ENCODE measurements around the gene VAMP8. TPM values are rescaled to one million over a fixed set of nuclear protein-coding genes. Genes with fewer than 3 reads are reported as not detected.

The VAMP8 gene
- polyA plus RNA-seq, 3 donors, result 260 to 761 (median 623) TPM

DNA sequence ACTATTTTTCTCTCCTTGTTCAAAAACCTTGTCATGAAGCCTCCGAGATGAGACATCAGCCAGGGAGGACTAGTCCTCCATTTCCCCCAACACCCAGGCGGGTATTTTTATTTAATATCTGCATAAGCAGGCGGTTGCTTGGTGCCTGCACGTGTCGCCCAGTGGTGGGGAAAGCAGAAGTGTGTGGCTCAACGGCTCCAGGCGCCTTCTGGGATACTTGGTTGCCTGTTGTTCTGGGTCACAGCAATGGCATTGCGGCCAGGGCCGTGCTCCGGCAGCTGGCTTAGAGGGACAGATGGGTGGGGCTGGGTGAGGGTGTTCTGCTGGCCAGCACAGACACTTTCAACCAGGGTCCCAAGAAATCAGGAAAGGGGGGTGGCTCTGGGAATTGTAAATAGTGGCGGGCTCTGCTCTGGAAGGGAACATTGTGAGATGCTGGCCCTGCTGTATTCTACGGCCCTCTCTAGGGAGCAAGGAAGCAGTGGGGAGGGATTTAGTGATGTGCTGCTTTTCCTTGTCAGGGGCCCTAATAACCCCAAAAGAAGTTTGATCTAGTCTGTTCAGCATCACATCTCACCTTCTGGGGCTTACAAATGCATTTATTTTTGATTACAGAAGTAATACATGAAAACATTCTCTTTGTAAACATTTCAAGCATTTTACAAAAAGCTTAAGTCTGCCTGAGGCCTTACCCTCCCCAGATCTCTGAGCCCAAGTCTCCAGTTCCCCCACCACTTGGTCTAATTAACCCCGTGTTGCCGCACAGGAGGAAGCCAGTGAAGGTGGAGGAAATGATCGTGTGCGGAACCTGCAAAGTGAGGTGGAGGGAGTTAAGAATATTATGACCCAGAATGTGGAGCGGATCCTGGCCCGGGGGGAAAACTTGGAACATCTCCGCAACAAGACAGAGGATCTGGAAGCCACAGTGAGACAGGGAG, 1.1 kb downstream of the VAMP8 start:
- Histone ChIP-seq H3K4me3 (replicated peaks in 1 of 3; ENCODE audit: low read depth in 2 of 3, low read length in 3 of 3) (peak overlapping the region; percentile 53 to 86 (median 78)), H3K79me2 (ENCODE audit: insufficient read depth, low read length) (peaks cover 62% of the 10 kb centered on the region), H3K27ac (ENCODE audit: low read depth in 1 of 2, low read length in 2 of 2) (peak overlapping the region; percentile 85 to 91), H3K36me3 (replicated peaks in 1 of 2; ENCODE audit: control insufficient read depth in 1 of 2, insufficient read depth in 2 of 2, low read length in 2 of 2) (peaks cover 15 to 24% of the 10 kb centered on the region in 2 donors), H4K20me1 (ENCODE audit: insufficient read depth, low read length) (peaks cover 25% of the 10 kb centered on the region), H3K27me3 (ENCODE audit: control insufficient read depth in 2 of 2, insufficient read depth in 2 of 2, low read length in 2 of 2) (no peaks in the 10 kb centered on the region), H2AFZ (ENCODE audit: insufficient read depth, low read depth, low read length, poor library complexity, severe bottlenecking) (peak overlapping the region; percentile 90), H3K4me1 (ENCODE audit: control insufficient read depth in 1 of 2, insufficient read depth in 2 of 2, low read length in 2 of 2) (peaks cover 44 to 59% of the 10 kb centered on the region in 2 donors), H3K9ac (ENCODE audit: insufficient read depth, low read length, poor library complexity, severe bottlenecking) (peak overlapping the region; percentile 76), H3K9me3 (replicated peaks in 1 of 2; ENCODE audit: control insufficient read depth in 1 of 2, insufficient read depth in 1 of 2, low read length in 2 of 2) (no peaks in the 10 kb centered on the region), H3K4me2 (replicated peaks; ENCODE audit: extremely low read depth, low read length, poor library complexity, severe bottlenecking) (peak overlapping the region; percentile 81)
- DNase-seq, result peak; percentile 66 to 75 (median 73)
- intact Hi-C loops (cut with micrococcal nuclease), result no loop called here
- H3K36me3 Mint-ChIP-seq, result peaks cover 21 to 34% of the 10 kb centered on the region in 2 donors
- H3K9me3 Mint-ChIP-seq, result no peaks in the 10 kb centered on the region
- H3K4me3 Mint-ChIP-seq, result peak overlapping the region; percentile 96 to 99
- peaks cover 0 to 3% (median 1%) of the 10 kb centered on the region in 3 donors for H3K27me3 Mint-ChIP-seq (ENCODE audit: low read depth in 3 of 3)
- TF ChIP-seq, protein P1, sequence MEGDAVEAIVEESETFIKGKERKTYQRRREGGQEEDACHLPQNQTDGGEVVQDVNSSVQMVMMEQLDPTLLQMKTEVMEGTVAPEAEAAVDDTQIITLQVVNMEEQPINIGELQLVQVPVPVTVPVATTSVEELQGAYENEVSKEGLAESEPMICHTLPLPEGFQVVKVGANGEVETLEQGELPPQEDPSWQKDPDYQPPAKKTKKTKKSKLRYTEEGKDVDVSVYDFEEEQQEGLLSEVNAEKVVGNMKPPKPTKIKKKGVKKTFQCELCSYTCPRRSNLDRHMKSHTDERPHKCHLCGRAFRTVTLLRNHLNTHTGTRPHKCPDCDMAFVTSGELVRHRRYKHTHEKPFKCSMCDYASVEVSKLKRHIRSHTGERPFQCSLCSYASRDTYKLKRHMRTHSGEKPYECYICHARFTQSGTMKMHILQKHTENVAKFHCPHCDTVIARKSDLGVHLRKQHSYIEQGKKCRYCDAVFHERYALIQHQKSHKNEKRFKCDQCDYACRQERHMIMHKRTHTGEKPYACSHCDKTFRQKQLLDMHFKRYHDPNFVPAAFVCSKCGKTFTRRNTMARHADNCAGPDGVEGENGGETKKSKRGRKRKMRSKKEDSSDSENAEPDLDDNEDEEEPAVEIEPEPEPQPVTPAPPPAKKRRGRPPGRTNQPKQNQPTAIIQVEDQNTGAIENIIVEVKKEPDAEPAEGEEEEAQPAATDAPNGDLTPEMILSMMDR (IDR thresholded peaks at IDR 0.05), result no peak
- H3K27ac Mint-ChIP-seq, result peak overlapping the region; percentile 92 to 98 (median 96)
- H3K4me1 Mint-ChIP-seq, result peaks cover 56% of the 10 kb centered on the region
- WGBS (ENCODE audit: insufficient coverage), result 1% methylated on average over 14 of the region's 19 CpGs

DNA sequence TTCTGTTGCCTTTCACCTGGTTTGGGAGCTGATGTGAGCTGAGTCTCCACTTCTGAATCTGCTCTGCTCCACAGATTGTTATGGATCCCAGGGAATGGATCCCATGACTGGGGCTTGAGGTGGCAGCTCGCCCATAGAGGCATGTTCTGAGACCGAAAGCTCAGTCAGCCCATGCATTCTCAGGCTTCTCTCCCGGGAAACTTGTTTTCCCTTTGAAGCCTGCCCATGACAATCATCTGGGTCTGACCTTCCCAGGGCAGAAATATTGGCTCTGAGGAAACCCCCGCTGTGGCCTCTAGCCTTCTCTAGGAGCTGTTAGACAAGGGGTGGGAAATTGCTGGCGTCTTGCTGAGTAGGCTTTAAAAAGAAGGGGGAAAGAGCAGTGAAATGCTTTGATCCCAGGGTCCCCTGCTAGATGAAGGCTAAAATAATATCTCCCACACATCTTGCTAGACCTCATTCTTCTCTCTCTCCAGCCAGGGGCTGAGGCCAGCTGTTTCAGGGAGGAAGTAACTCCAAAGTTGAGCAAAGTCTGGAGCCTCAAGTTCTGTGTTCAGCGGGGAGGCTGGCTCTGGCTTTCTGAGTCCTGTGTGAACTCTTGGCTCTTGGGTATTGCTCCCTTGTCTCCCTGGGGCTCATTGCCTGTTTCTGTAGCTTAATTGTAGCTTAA, 2.0 kb downstream of the VAMP8 start:
- H3K9ac ChIP-seq (ENCODE audit: insufficient read depth, low read length, poor library complexity, severe bottlenecking), result peak overlapping the region; percentile 76
- H3K27me3 Mint-ChIP-seq (ENCODE audit: low read depth in 3 of 3), result peaks cover 0 to 3% (median 1%) of the 10 kb centered on the region in 3 donors
- H3K27ac Mint-ChIP-seq, result peak overlapping the region; percentile 92 to 98 (median 96)
- whole genome bisulfite sequencing (ENCODE audit: insufficient coverage), result 4% methylated on average over 3 of the region's 6 CpGs
- peaks cover 25% of the 10 kb centered on the region for H4K20me1 ChIP-seq (ENCODE audit: insufficient read depth, low read length)
- H3K4me1 ChIP-seq (ENCODE audit: control insufficient read depth in 1 of 2, insufficient read depth in 2 of 2, low read length in 2 of 2), result peaks cover 51 to 68% of the 10 kb centered on the region in 2 donors
- H3K27ac ChIP-seq (ENCODE audit: low read depth in 1 of 2, low read length in 2 of 2), result peak overlapping the region; percentile 85 to 91
- peak overlapping the region; percentile 90 for H2AFZ ChIP-seq (ENCODE audit: insufficient read depth, low read depth, low read length, poor library complexity, severe bottlenecking)
- peak in 2 of 3 donors; percentile 47 to 59 for DNase-seq
- intact Hi-C loops (cut with micrococcal nuclease), result no loop called here
- no peaks in the 10 kb centered on the region for H3K27me3 ChIP-seq (ENCODE audit: control insufficient read depth in 2 of 2, insufficient read depth in 2 of 2, low read length in 2 of 2)
- H3K4me3 ChIP-seq (replicated peaks in 1 of 3; ENCODE audit: low read depth in 2 of 3, low read length in 3 of 3), result peak overlapping the region; percentile 53 to 86 (median 78)
- H3K79me2 ChIP-seq (ENCODE audit: insufficient read depth, low read length), result peaks cover 64% of the 10 kb centered on the region
- H3K4me1 Mint-ChIP-seq, result peaks cover 62% of the 10 kb centered on the region
- H3K9me3 Mint-ChIP-seq, result no peaks in the 10 kb centered on the region
- peaks cover 15 to 24% of the 10 kb centered on the region in 2 donors for H3K36me3 ChIP-seq (replicated peaks in 1 of 2; ENCODE audit: control insufficient read depth in 1 of 2, insufficient read depth in 2 of 2, low read length in 2 of 2)
- H3K4me2 ChIP-seq (replicated peaks; ENCODE audit: extremely low read depth, low read length, poor library complexity, severe bottlenecking), result peak overlapping the region; percentile 81
- TF ChIP-seq, protein P1 (IDR thresholded peaks at IDR 0.05), result no peak
- peak overlapping the region; percentile 96 to 99 for H3K4me3 Mint-ChIP-seq
- H3K9me3 ChIP-seq (replicated peaks in 1 of 2; ENCODE audit: control insufficient read depth in 1 of 2, insufficient read depth in 1 of 2, low read length in 2 of 2), result no peaks in the 10 kb centered on the region
- H3K36me3 Mint-ChIP-seq, result peaks cover 22 to 35% of the 10 kb centered on the region in 2 donors

Measured in CD14-positive monocyte (primary cell).